Inflammatory macrophage treated with lipopolysaccharide for 4 hours (primary cell): ENCODE results near the gene C5orf58.

Experiments
- DNase-seq: peaks from one replicate; pipeline ENCODE4 v3.0.0-alpha.2; 2020

Gene C5orf58

GRCh38 chr5:170232786-170233185 lies at the start of gene C5orf58:
C5orf58 (plus strand) TSS chr5:170232985; CDS start chr5:170234977, 1,992 bp downstream.
- no peak for DNase-seq

GRCh38 chr5:170183816-170184687 lies 48.7 kb upstream of the C5orf58 start:
- peak; percentile 60 for DNase-seq

GRCh38 chr5:170184737-170185136 lies 48.0 kb upstream of the C5orf58 start:
- no peak for DNase-seq

- peak; percentile 19 for DNase-seq
Measured at GRCh38 chr5:170186156-170186555, 46.6 kb upstream of the C5orf58 start.

- no peak for DNase-seq
Measured at GRCh38 chr5:170186856-170187255, 45.9 kb upstream of the C5orf58 start.

GRCh38 chr5:170190436-170191134 lies 42.2 kb upstream of the C5orf58 start:
- DNase-seq = peak; percentile 61

GRCh38 chr5:170192829-170193228 lies 40.0 kb upstream of the C5orf58 start:
- DNase-seq = no peak

- DNase-seq = no peak
Measured at GRCh38 chr5:170195961-170196360, 36.8 kb upstream of the C5orf58 start.

- DNase-seq = peak; percentile 17
Measured at GRCh38 chr5:170200876-170201275, 31.9 kb upstream of the C5orf58 start.

- DNase-seq = peak; percentile 40
Measured at GRCh38 chr5:170201311-170201710, 31.5 kb upstream of the C5orf58 start.

- DNase-seq = no peak
Measured at GRCh38 chr5:170202117-170202516, 30.7 kb upstream of the C5orf58 start.

- no peak for DNase-seq
Measured at GRCh38 chr5:170204202-170204601, 28.6 kb upstream of the C5orf58 start.

GRCh38 chr5:170206216-170206615 lies 26.6 kb upstream of the C5orf58 start:
- no peak for DNase-seq

GRCh38 chr5:170206958-170207357 lies 25.8 kb upstream of the C5orf58 start:
- DNase-seq = no peak

GRCh38 chr5:170211575-170212334 lies 21.0 kb upstream of the C5orf58 start:
- no peak for DNase-seq

- DNase-seq = peak; percentile 60
Measured at GRCh38 chr5:170216257-170216864, 16.4 kb upstream of the C5orf58 start.

GRCh38 chr5:170217831-170218230 lies 15.0 kb upstream of the C5orf58 start:
- DNase-seq = no peak

GRCh38 chr5:170218726-170219125 lies 14.1 kb upstream of the C5orf58 start:
- DNase-seq = no peak

GRCh38 chr5:170219615-170220014 lies 13.2 kb upstream of the C5orf58 start:
- DNase-seq = peak; percentile 26

- DNase-seq = no peak
Measured at GRCh38 chr5:170220191-170220590, 12.6 kb upstream of the C5orf58 start.

- DNase-seq = no peak
Measured at GRCh38 chr5:170221327-170221741, 11.5 kb upstream of the C5orf58 start.

- DNase-seq = no peak
Measured at GRCh38 chr5:170223360-170223759, 9.4 kb upstream of the C5orf58 start.

- DNase-seq = no peak
Measured at GRCh38 chr5:170223906-170224305, 8.9 kb upstream of the C5orf58 start.
